Fibroblast of lung (primary cell): Measurements from ENCODE around the gene TUBGCP2. TPM values are rescaled to one million over a fixed set of nuclear protein-coding genes. Genes with fewer than 3 reads are reported as not detected.

Experiments
- DNase-seq, 2 donors: peaks; one replicate each; pipeline versions ENCODE4 v3.0.0 to v3.0.0-alpha.2; 2010; ENCODE audit warnings: low read depth in 2 of 2
- H2AFZ ChIP-seq: 2 replicates; pipeline ENCODE4 v1.5.1; 2012; ENCODE audit warnings: low read length, control low read depth, inconsistent platforms
- H3K27ac ChIP-seq: 2 replicates; pipeline ENCODE4 v1.5.1; 2011; ENCODE audit warnings: low read length, control low read depth; ENCODE audit not compliant: insufficient read depth
- H3K27me3 ChIP-seq: 2 replicates; pipeline ENCODE4 v1.5.1; 2011; ENCODE audit warnings: mild to moderate bottlenecking, low read length; ENCODE audit not compliant: control insufficient read depth, insufficient read depth
- H3K36me3 ChIP-seq: 2 replicates; pipeline ENCODE4 v1.5.1; 2011; ENCODE audit warnings: low read length; ENCODE audit not compliant: control insufficient read depth, insufficient read depth
- H3K4me1 ChIP-seq: 2 replicates; pipeline ENCODE4 v1.5.1; 2011; ENCODE audit warnings: low read length; ENCODE audit not compliant: control insufficient read depth, insufficient read depth; ENCODE audit errors: extremely low read depth
- H3K4me2 ChIP-seq: 2 replicates; pipeline ENCODE4 v1.5.1; 2011; ENCODE audit warnings: low read length, control low read depth; ENCODE audit not compliant: insufficient read depth; ENCODE audit errors: extremely low read depth
- H3K4me3 ChIP-seq, 4 experiments: fragments of 200-600 bp in 1 of 4; sonication (generic) in 1 of 4; replicated peaks in 1 of 4; 2 replicates each; pipeline ENCODE4 v1.5.1; 2011 to 2016; ENCODE audit warnings: low read length in 4 of 4, low read depth in 3 of 4, mild to moderate bottlenecking in 3 of 4, control low read depth in 2 of 4, inconsistent platforms in 1 of 4, mixed read lengths in 1 of 4; ENCODE audit not compliant: insufficient read depth in 1 of 4; ENCODE audit errors: control extremely low read depth in 1 of 4
- H3K79me2 ChIP-seq: 2 replicates; pipeline ENCODE4 v1.5.1; 2012; ENCODE audit warnings: mild to moderate bottlenecking, low read length, inconsistent platforms; ENCODE audit not compliant: control insufficient read depth, insufficient read depth
- H3K9ac ChIP-seq: 2 replicates; pipeline ENCODE4 v1.5.1; 2011; ENCODE audit warnings: mild to moderate bottlenecking, low read length, control low read depth; ENCODE audit not compliant: insufficient read depth
- H3K9me3 ChIP-seq: 2 replicates; pipeline ENCODE4 v1.5.1; 2012; ENCODE audit warnings: low read depth, low read length; ENCODE audit not compliant: control insufficient read depth, insufficient read depth
- H4K20me1 ChIP-seq: 2 replicates; pipeline ENCODE4 v1.5.1; 2011; ENCODE audit warnings: low read length; ENCODE audit not compliant: control insufficient read depth, insufficient read depth; ENCODE audit errors: extremely low read depth
- CTCF ChIP-seq, 2 donors: IDR thresholded peaks in 1 of 2; conservative IDR thresholded peaks in 1 of 2; 1 replicate in 1 of 2; 2 replicates in 1 of 2; pipeline ENCODE4 v1.5.1; 2011 to 2012; ENCODE audit warnings: low read length in 2 of 2, control low read depth in 1 of 2, inconsistent platforms in 1 of 2, low read depth in 1 of 2, mild to moderate bottlenecking in 1 of 2
- EZH2 ChIP-seq: IDR thresholded peaks from 2 replicates; pipeline ENCODE4 v1.5.1; 2012; ENCODE audit warnings: low read length, control low read depth, mild to moderate bottlenecking; ENCODE audit errors: missing control alignments
- polyA minus RNA-seq: library from RNA; depleted of rRNA, polyadenylated mRNA; stranded (reverse); fragments of >200 nt; gene quantifications from 2 replicates; pipeline ENCODE4 v1.2.3, GENCODE V29; 2011; ENCODE audit warnings: low replicate concordance
- polyA plus RNA-seq, 2 donors: library from polyadenylated mRNA; depleted of rRNA in 1 of 2; stranded (reverse) in 1 of 2; unstranded in 1 of 2; fragments of >200 nt; gene quantifications; 2 replicates each; pipeline ENCODE4 v1.2.1, GENCODE V29; 2011 to 2012; ENCODE audit warnings: missing spikeins in 1 of 2
- total RNA-seq: library from RNA; depleted of rRNA; stranded (reverse); fragments of >200 nt; gene quantifications from 2 replicates; pipeline ENCODE4 v1.2.1, GENCODE V29; 2014

The TUBGCP2 gene
- total RNA-seq (51.6 and 60.8 TPM in 2 replicates), polyA plus RNA-seq (31.0 and 46.0 TPM in 2 replicates), polyA minus RNA-seq (56.9 and 75.9 TPM in 2 replicates)
- 42.2 and 63.2 TPM in 2 replicates for polyA plus RNA-seq (2012)

- Histone ChIP-seq H3K4me1 (peaks cover 3% of the 10 kb centered on the region), H3K9me3 (no peaks in the 10 kb centered on the region), H3K79me2 (peaks cover 42% of the 10 kb centered on the region), H2AFZ (peak within 1 kb of the TSS; percentile 76), H3K27me3 (no peaks in the 10 kb centered on the region), H4K20me1 (no peaks in the 10 kb centered on the region), H3K36me3 (peaks cover 5% of the 10 kb centered on the region), H3K9ac (peak within 1 kb of the TSS; percentile 96), H3K27ac (peak within 1 kb of the TSS; percentile 97), H3K4me2 (peak within 1 kb of the TSS; percentile 95), H3K4me3 (peak within 1 kb of the TSS; percentile 72 to 93 (median 89))
- DNase-seq, result peak; percentile 81 to 82
- TF ChIP-seq EZH2 (no peak), CTCF (conservative IDR thresholded peaks at IDR 0.05 in 1 of 2, IDR thresholded peaks at IDR 0.05 in 1 of 2; ENCODE audit: low read depth in 1 of 2, low read length in 2 of 2) (peak in 1 of 2 donors; percentile 18)
Measured at GRCh38 chr10:133308421-133309099, at the start of gene TUBGCP2, which contains the start of gene ZNF511. TUBGCP2 (minus strand) TSS chr10:133308872; CDS start chr10:133302941, 5,931 bp downstream. ZNF511 (plus strand) TSS chr10:133308914; CDS start chr10:133308944, 30 bp downstream.

GRCh38 chr10:133357285-133358161 lies 48.9 kb upstream of the TUBGCP2 start, which contains the start of gene FUOM:
FUOM (minus strand) TSS chr10:133358019; CDS start chr10:133358007, 12 bp downstream.
- peak; percentile 35 to 46 for DNase-seq
- H3K9ac ChIP-seq, result peak within 1 kb of the TSS; percentile 26
- peak within 1 kb of the TSS; percentile 31 to 58 (median 44) for H3K4me3 ChIP-seq
- no peaks in the 10 kb centered on the region for H3K9me3 ChIP-seq
- H3K4me1 ChIP-seq, result peaks cover 2% of the 10 kb centered on the region
- no peak for TF ChIP-seq EZH2
- TF ChIP-seq CTCF (conservative IDR thresholded peaks at IDR 0.05 in 1 of 2, IDR thresholded peaks at IDR 0.05 in 1 of 2; ENCODE audit: low read depth in 1 of 2, low read length in 2 of 2), result no peak
- no peak within 1 kb of the TSS for H3K27ac ChIP-seq
- peak within 1 kb of the TSS; percentile 16 for H2AFZ ChIP-seq
- H4K20me1 ChIP-seq, result no peaks in the 10 kb centered on the region
- no peaks in the 10 kb centered on the region for H3K79me2 ChIP-seq
- peak within 1 kb of the TSS; percentile 59 for H3K4me2 ChIP-seq
- H3K27me3 ChIP-seq, result no peaks in the 10 kb centered on the region
- H3K36me3 ChIP-seq, result peaks cover under 1% of the 10 kb centered on the region
